Prostate gland (tissue), 2 donors: Measurements from ENCODE around the gene ENAH. TPM values are rescaled to one million over a fixed set of nuclear protein-coding genes. Genes with fewer than 3 reads are reported as not detected.
"Not testable (repeated sequence)": the region's sequence is repeated elsewhere in the genome, so short reads cannot be mapped to it uniquely, and the experiment has no call there.

Experiments
- DNase-seq: peaks from one replicate; pipeline ENCODE4 v3.0.0-alpha.2; 2019; ENCODE audit warnings: low spot score
- H3K27ac ChIP-seq, 2 donors: fragments of 200-600 bp; sonication (generic); 2 replicates each; pipeline ENCODE4 v1.5.1; 2017 to 2019
- H3K27me3 ChIP-seq: fragments of 200-600 bp; sonication (generic); replicated peaks from 2 replicates; pipeline ENCODE4 v1.5.1; 2019; ENCODE audit not compliant: insufficient read depth
- H3K36me3 ChIP-seq, 2 donors: fragments of 200-600 bp; sonication (generic); 1 replicate in 1 of 2; 2 replicates in 1 of 2; pipeline versions ENCODE4 v1.5.1 to v1.8.1; 2017 to 2019
- H3K4me1 ChIP-seq: fragments of 200-600 bp; sonication (generic); replicated peaks from 2 replicates; pipeline ENCODE4 v1.5.1; 2019
- H3K4me3 ChIP-seq, 2 donors: fragments of 200-600 bp; sonication (generic); 2 replicates each; pipeline ENCODE4 v1.5.1; 2017 to 2019
- H3K9me3 ChIP-seq: fragments of 200-600 bp; sonication (generic); 2 replicates; pipeline ENCODE4 v1.5.1; 2017
- POLR2A ChIP-seq: fragments of 450-650 bp; IDR thresholded peaks from one replicate; pipeline ENCODE4 v1.6.1; 2016; ENCODE audit warnings: antibody characterized with exemption, mild to moderate bottlenecking
- POLR2AphosphoS5 ChIP-seq: sonication (generic); formaldehyde crosslinking; IDR thresholded peaks from one replicate; pipeline ENCODE4 v1.6.1; 2017; ENCODE audit warnings: antibody characterized with exemption
- WGBS: methylation state at CpG from one replicate; pipeline ENCODE4 v1.1.5; 2018; 5-methylcytosine and 5-hydroxymethylcytosine counted together
- intact Hi-C: fragments of 100-400 bp; cut with DNase I; formaldehyde crosslinking; loops from one replicate; pipeline ENCODE4 v1.14.2; 2022
- total RNA-seq, 2 donors: library from RNA; depleted of rRNA; stranded (reverse); fragments of >200 nt; gene quantifications; one replicate each; pipeline ENCODE4 v1.1.0, GENCODE V29; 2016
- TF ChIP-seq, protein P1 (sequence below), 4 experiments: fragments of 200-600 bp in 2 of 4; fragments of 450-650 bp in 2 of 4; sonication (generic) in 2 of 4; IDR thresholded peaks; 1 replicate in 3 of 4; 2 replicates in 1 of 4; pipeline ENCODE4 v1.5.1; 2016 to 2019; ENCODE audit warnings: antibody characterized with exemption in 4 of 4, mild to moderate bottlenecking in 2 of 4, moderate library complexity in 2 of 4

The ENAH gene
- total RNA-seq, 2 donors from 2014 or later = 36.4 to 93.6 TPM

DNA sequence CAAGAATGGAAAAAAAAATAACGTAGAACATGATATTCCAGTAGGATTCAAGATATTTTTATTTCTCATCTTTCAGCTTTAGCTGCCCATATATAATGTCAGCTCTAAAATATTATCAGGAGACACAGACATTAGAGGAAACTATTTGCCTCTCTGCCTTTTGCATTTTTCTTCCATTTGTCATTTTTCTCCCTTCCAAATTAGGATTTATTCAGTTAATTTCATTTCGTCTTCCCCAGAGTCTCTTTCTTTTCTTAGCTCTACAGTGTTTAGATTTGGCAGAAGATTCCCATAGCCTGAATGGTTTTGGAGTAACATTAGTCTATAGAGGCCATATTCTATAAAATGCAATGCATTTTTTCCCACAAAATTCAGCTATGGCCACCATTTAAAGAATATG lies 5.1 kb upstream of the ENAH start:
- DNase-seq = no peak
- WGBS = 34% methylated on average over 2 of the region's 2 CpGs
- intact Hi-C loops = no loop called here
- TF ChIP-seq POLR2AphosphoS5 (no peak), POLR2A (no peak)
- TF ChIP-seq, protein P1, sequence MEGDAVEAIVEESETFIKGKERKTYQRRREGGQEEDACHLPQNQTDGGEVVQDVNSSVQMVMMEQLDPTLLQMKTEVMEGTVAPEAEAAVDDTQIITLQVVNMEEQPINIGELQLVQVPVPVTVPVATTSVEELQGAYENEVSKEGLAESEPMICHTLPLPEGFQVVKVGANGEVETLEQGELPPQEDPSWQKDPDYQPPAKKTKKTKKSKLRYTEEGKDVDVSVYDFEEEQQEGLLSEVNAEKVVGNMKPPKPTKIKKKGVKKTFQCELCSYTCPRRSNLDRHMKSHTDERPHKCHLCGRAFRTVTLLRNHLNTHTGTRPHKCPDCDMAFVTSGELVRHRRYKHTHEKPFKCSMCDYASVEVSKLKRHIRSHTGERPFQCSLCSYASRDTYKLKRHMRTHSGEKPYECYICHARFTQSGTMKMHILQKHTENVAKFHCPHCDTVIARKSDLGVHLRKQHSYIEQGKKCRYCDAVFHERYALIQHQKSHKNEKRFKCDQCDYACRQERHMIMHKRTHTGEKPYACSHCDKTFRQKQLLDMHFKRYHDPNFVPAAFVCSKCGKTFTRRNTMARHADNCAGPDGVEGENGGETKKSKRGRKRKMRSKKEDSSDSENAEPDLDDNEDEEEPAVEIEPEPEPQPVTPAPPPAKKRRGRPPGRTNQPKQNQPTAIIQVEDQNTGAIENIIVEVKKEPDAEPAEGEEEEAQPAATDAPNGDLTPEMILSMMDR (IDR thresholded peaks at IDR 0.05) = no peak
- H3K36me3 ChIP-seq = no peaks in the 10 kb centered on the region
- no peaks in the 10 kb centered on the region for H3K9me3 ChIP-seq
- H3K27ac ChIP-seq = peak overlapping the region; percentile 42 to 96
- H3K4me1 ChIP-seq = no peaks in the 10 kb centered on the region
- H3K4me3 ChIP-seq = no peak overlapping the region
- H3K27me3 ChIP-seq = no peaks in the 10 kb centered on the region

DNA sequence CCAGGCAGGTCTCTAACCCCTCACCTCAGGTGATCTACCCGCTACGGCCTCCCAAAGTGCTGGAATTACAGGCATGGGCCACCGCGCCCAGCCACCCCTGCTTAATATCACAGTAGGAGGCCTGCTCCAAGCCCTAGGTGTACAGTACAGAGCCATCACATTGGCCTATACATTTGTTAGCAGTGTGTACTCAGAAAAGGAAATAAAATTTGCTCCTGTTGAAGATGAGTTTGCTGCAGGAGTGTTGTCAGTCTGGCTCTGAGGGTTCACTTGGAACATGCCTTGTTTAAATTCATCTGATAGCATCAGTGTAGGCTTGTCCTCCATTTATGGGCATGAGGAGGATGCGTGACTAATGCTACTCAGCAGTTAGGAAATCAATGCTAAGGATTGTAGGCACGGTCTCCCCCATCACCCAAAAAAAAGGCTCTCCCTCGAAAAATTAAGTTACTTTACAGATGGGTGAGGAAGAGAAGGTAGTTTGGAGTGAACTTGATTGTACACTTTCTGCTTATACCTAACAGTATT lies 4.6 kb upstream of the ENAH start:
- 49% methylated on average over 7 of the region's 7 CpGs for WGBS

DNA sequence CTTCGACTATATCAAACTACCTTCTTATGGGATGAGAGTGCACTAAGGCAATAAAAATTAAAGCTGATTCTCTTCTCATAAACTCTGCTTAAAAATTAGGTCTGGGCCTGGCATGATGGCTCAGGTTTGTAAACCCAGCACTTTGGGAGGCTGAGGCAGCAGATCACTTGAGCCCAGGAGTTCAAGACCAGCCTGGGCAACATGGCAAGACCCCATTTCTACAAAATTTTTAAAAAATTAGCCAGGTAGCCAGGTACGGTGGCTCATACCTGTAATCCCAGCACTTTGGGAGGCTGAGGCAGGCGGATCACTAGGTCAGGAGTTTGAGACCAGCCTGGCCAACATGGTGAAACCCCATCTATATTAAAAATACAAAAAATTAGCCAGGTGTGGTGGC lies 3.3 kb upstream of the ENAH start:
- 86% methylated on average over 3 of the region's 3 CpGs for WGBS
- H3K4me3 ChIP-seq, H3K36me3 ChIP-seq, intact Hi-C loops, H3K4me1 ChIP-seq, H3K9me3 ChIP-seq, DNase-seq, H3K27me3 ChIP-seq: not testable (repeated sequence)
- peak overlapping the region; percentile 96 to 97 for H3K27ac ChIP-seq

More for the DNA sequence above, 4.6 kb upstream of the ENAH start:
- Histone ChIP-seq H3K36me3 (no peaks in the 10 kb centered on the region), H3K4me1 (no peaks in the 10 kb centered on the region), H3K27me3 (no peaks in the 10 kb centered on the region), H3K4me3 (no peak overlapping the region), H3K27ac (peak overlapping the region; percentile 42 to 96), H3K9me3 (no peaks in the 10 kb centered on the region)
- peak; percentile 71 for DNase-seq
- TF ChIP-seq, protein P1 (IDR thresholded peaks at IDR 0.05) = no peak
- TF ChIP-seq POLR2AphosphoS5 = peak; percentile 90
- intact Hi-C loops = no loop called here

DNA sequence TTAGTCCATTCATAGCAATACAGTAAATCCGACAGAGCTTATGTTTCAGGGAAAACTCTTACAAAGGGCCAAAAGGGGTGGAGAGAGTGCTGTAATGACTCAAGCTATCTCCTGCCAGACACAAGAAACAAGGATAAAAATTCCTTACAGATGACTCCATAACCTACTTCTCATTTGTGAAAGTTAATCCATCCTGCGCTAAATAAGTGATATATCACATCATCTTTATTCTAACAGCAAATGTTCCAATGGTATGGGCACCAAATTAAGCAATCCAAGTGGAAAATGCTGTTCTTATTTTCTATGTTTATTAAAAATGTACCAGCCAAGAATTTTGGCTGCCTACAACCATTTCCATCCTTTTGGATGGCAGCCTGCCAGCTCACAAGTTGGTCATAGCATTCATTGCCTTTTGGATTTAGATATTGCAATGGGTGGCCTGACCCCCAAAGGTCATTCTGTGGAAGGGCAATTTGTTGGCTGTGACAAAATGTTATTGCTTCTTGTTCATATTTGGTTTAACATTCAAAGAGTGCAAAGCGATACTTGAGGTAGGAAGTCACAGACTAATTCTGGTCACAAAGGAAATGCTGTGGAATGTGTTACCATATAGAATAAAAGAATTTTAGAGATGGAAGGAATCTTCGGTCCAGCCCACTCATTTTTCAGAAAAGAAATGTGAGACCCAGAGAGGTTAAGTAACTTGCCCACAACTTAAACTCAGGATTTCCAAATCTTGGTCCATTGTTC lies 2.8 kb upstream of the ENAH start:
- 39% methylated on average over 4 of the region's 4 CpGs for WGBS
- TF ChIP-seq POLR2AphosphoS5 = peak; percentile 82
- TF ChIP-seq, protein P1 (IDR thresholded peaks at IDR 0.05) = no peak
- no peaks in the 10 kb centered on the region for H3K4me1 ChIP-seq

DNA sequence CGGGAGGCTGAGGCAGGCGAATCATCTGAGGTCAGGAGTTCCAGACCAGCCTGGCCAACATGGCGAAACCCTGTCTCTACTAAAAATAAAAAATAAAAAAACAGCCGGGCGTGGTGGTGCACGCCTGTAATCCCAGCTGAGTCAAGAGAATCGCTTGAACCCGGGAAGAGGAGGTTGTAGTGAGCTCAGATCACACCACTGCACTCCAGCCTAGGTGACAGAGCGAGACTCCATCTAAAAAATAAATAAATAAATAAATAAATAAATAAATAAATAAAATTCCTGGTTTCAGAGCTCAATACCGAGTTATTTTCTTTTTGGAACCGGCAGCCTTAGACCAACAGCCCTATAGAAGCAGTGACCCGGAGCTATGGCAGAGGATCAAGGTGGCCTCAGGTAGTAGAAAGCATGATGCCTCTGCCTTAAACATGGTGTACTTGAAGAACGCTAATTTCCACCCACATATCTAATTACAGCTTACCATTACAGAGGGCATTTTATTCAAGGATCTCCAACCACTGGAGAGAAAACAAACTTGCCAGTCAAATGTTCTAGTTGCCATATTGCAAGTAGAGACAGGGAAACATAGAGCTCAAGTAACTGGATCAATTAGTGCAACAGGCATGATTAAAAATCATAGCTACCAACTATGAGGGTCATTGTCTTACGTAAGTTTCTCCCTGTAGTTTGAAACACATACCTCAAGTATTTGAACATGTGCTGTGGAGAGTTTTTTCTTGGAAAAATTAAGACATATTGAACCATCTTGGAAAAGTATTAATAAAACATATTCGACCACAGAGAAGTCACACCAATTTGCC lies 2.0 kb upstream of the ENAH start:
- Histone ChIP-seq H3K4me3 (no peak overlapping the region), H3K4me1 (no peaks in the 10 kb centered on the region), H3K36me3 (no peaks in the 10 kb centered on the region), H3K27me3 (no peaks in the 10 kb centered on the region), H3K9me3 (no peaks in the 10 kb centered on the region), H3K27ac (peak overlapping the region; percentile 96 to 97)
- intact Hi-C loops = loop anchor here (2.0 to 5.0 kb wide), 2 partner anchors 117 to 180 kb away; no protein-coding TSS in a partner anchor
- no peak for DNase-seq
- WGBS = 75% methylated on average over 15 of the region's 15 CpGs
- TF ChIP-seq POLR2AphosphoS5 (no peak), POLR2A (peak; percentile 12)
- TF ChIP-seq, protein P1 (IDR thresholded peaks at IDR 0.05) = no peak

More for the DNA sequence above, 2.8 kb upstream of the ENAH start:
- H3K27ac ChIP-seq = peak overlapping the region; percentile 96 to 97
- peak; percentile 41 for DNase-seq
- no peaks in the 10 kb centered on the region for H3K9me3 ChIP-seq
- no peaks in the 10 kb centered on the region for H3K36me3 ChIP-seq
- H3K4me3 ChIP-seq = no peak overlapping the region
- no peaks in the 10 kb centered on the region for H3K27me3 ChIP-seq
- intact Hi-C loops = loop anchor here (2.0 kb wide), 1 partner anchor 181 kb away; no protein-coding TSS in a partner anchor
